Measurements from ENCODE around the gene RIPK1.

RIPK1 gene

DNA sequence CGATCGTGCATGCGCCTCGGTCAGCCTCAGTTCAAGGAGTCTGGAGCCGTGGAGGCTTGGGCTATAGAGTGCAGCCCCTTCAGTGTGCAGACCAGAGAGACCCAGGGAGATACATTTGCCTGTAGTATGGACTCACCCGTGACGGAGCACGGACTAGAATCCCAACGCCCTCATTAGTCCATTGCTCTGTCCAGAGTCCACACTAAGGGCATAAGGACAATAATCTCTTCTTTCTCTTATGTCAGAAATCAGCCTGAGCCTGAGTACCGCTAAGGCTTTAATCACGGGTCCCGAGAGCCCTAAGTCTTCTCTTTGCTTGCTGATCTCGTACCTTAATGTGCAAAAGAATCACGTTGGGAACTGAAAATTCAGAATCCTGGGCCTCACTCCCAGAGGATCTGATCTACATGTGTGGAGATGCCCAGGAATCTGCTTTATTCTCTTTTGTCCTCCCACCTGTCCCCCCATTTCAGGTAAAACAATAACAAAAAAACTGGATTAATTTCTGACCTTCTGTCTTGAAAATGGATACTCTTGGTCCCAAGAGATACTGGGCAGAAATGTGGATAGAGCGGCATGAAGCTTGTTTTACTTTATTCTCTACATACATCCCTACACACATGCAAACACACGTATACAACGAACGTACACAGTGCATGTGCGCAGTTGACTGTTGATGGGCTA is 50.9 kb downstream of the RIPK1 start:
- H3K27ac ChIP-seq: peak overlapping the region; percentile 89

DNA sequence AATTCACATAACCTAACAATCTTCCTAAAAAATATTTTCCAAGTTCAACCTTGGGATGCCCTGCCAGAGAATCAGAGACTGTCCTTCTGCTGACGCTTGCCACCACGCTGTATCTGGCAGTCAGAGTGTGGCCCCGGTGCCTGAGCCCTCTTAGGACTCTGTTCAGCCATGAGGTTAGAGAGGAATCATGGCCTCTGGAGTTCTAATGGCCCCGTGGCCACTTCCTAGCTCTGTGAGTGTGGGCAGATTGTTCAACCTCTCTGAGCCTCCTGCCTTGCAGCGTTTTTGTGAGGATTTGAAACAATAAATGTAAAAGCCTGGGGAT is 52.4 kb downstream of the RIPK1 start:
- H3K27ac ChIP-seq: no peak overlapping the region
- no peak for TF ChIP-seq CTCF (conservative IDR thresholded peaks at IDR 0.05)
- no peak for TF ChIP-seq ZFX (IDR thresholded peaks at IDR 0.05)

More for the DNA sequence above, 50.9 kb downstream of the RIPK1 start:
- TF ChIP-seq CTCF (conservative IDR thresholded peaks at IDR 0.05) (no peak), ZFX (IDR thresholded peaks at IDR 0.05) (no peak; the same call in 1 of the 2 replicates)

- no peak overlapping the region for H3K27ac ChIP-seq
- TF ChIP-seq ZFX (IDR thresholded peaks at IDR 0.05) (no peak), CTCF (conservative IDR thresholded peaks at IDR 0.05) (no peak)
Observed at GRCh38 chr6:3122823-3123182, 54.5 kb downstream of the RIPK1 start.

DNA sequence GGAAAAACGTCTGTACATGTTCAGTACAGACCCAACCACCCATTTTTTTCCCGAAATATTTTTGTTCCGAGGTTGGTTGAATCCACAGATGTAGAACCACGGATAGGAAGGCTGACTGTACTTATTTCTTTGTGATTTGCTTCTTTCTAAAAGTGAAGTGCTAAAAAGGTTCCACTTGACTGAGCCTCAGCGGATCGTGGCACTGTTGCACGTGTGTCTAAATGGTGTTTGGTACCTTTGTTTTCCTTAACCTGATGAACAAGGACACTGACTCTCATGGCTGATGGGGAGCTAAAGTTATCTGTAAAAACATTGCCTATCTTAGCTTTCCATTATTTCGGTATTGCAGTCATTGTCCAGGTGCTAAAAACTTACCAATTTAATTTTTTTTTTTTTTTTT is 56.4 kb downstream of the RIPK1 start:
- H3K27ac ChIP-seq: no peak overlapping the region
- TF ChIP-seq CTCF (conservative IDR thresholded peaks at IDR 0.05) (no peak), ZFX (IDR thresholded peaks at IDR 0.05) (no peak)

DNA sequence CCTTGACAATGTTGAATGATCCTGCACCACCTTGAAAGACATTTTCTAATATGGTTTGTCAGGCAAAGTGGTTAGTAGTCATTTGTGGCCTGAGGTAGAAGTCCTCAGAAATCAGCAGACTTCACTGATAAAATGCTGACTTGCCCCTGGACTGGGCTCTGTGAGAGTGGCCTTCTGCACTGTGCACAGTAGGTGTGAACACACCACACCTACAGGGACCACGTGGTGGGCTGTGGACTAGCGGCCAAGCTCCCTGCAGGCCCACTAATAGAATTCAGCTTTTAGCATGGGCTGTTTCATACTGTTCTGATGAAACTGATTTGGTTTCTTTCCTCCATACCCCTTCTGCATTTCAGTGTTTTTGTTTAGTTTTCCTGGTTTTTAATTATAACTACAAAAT is 57.5 kb downstream of the RIPK1 start:
- TF ChIP-seq CTCF (conservative IDR thresholded peaks at IDR 0.05) (no peak), ZFX (IDR thresholded peaks at IDR 0.05) (no peak)
- H3K27ac ChIP-seq: peak overlapping the region; percentile 36

DNA sequence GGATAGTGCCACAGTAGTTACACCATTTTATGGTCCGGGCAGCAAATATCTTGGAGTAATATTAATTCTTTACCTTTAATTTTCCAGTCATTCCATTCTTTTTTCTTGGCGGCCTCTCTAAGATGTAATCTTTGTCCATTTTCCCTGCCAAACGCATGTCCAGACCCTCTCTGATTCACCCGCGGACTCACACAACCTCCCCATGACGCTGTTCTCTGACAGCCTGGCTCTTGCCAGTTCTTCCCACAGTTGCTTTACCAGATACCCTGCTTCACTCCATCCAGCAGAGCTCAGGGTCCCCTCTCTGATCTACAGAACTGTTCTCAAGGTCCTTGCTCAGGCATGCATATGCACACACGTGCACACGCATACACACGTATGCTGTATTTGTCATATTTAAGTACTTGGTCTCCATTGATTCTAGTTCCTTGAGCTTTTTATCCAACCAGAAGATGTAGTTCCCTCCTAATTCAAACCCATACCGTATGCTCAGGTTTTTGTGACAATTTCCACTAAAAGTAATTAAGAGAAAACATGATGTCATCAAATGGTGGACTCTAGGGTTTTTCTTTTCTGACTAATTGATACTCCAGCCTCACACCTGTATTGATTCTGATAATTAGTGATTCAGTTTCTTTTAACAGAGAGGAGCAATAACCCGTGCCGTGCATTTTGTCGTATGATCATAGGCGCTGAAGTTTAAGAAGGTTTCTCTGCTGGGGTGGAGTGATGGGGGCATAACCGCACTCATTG is 60.2 kb downstream of the RIPK1 start:
- no peak overlapping the region for H3K27ac ChIP-seq
- TF ChIP-seq CTCF (conservative IDR thresholded peaks at IDR 0.05): no peak

GRCh38 chr6:3131695-3132094 is 63.4 kb downstream of the RIPK1 start:
- H3K27ac ChIP-seq: no peak overlapping the region
- TF ChIP-seq ZFX (IDR thresholded peaks at IDR 0.05): no peak
- TF ChIP-seq CTCF (conservative IDR thresholded peaks at IDR 0.05): no peak

Measured in C4-2B (cell line).